ENCODE measurements around the gene ADGRA1. TPM values are rescaled to one million over a fixed set of nuclear protein-coding genes. Genes with fewer than 3 reads are reported as not detected.

ADGRA1 gene
- polyA plus RNA-seq, 3 donors: not detected

DNA sequence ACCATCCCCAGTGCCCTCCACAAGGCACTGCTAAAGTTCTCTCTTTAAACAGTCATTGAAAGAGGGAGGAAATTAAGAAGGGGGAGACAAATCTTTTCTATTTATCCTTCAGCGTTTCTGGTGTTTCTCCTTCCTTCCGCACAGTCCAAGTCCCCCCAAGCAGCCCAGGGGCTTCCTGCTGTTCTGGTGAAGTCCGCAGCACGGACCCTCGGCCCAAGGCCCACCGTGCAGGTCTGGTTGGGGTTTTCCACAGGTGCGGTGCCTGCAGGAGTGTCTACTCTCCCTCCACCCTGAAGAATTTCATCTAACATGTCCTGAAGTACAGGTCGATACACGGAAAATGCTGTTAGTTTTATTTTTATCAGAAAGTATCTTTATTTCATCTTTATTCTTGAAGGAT is 38.2 kb downstream of the ADGRA1 start:
- H3K27me3 Mint-ChIP-seq (ENCODE audit: low read depth in 3 of 3): peaks cover 11 to 27% (median 11%) of the 10 kb centered on the region in 3 donors
- Histone ChIP-seq H3K4me1 (ENCODE audit: control insufficient read depth in 1 of 2, insufficient read depth in 2 of 2, low read length in 2 of 2) (no peaks in the 10 kb centered on the region), H3K27ac (ENCODE audit: low read depth in 1 of 2, low read length in 2 of 2) (no peak overlapping the region), H3K27me3 (ENCODE audit: control insufficient read depth in 2 of 2, insufficient read depth in 2 of 2, low read length in 2 of 2) (peaks cover 0 to 17% of the 10 kb centered on the region in 2 donors), H2AFZ (ENCODE audit: insufficient read depth, low read depth, low read length, poor library complexity, severe bottlenecking) (no peak overlapping the region), H3K4me2 (replicated peaks; ENCODE audit: extremely low read depth, low read length, poor library complexity, severe bottlenecking) (no peak overlapping the region), H3K4me3 (replicated peaks in 1 of 3; ENCODE audit: low read depth in 2 of 3, low read length in 3 of 3) (no peak overlapping the region), H3K9ac (ENCODE audit: insufficient read depth, low read length, poor library complexity, severe bottlenecking) (no peak overlapping the region), H3K36me3 (replicated peaks in 1 of 2; ENCODE audit: control insufficient read depth in 1 of 2, insufficient read depth in 2 of 2, low read length in 2 of 2) (no peaks in the 10 kb centered on the region), H3K9me3 (replicated peaks in 1 of 2; ENCODE audit: control insufficient read depth in 1 of 2, insufficient read depth in 1 of 2, low read length in 2 of 2) (peaks cover 7 to 26% of the 10 kb centered on the region in 2 donors), H4K20me1 (ENCODE audit: insufficient read depth, low read length) (no peaks in the 10 kb centered on the region), H3K79me2 (ENCODE audit: insufficient read depth, low read length) (no peaks in the 10 kb centered on the region)
- DNase-seq: no peak
- intact Hi-C loops (cut with micrococcal nuclease): loop anchor here (2.0 kb wide), 1 partner anchor 185 kb away; no protein-coding TSS in a partner anchor
- H3K9me3 Mint-ChIP-seq: peaks cover 0 to 17% (median 3%) of the 10 kb centered on the region in 7 donors
- TF ChIP-seq, protein P1, sequence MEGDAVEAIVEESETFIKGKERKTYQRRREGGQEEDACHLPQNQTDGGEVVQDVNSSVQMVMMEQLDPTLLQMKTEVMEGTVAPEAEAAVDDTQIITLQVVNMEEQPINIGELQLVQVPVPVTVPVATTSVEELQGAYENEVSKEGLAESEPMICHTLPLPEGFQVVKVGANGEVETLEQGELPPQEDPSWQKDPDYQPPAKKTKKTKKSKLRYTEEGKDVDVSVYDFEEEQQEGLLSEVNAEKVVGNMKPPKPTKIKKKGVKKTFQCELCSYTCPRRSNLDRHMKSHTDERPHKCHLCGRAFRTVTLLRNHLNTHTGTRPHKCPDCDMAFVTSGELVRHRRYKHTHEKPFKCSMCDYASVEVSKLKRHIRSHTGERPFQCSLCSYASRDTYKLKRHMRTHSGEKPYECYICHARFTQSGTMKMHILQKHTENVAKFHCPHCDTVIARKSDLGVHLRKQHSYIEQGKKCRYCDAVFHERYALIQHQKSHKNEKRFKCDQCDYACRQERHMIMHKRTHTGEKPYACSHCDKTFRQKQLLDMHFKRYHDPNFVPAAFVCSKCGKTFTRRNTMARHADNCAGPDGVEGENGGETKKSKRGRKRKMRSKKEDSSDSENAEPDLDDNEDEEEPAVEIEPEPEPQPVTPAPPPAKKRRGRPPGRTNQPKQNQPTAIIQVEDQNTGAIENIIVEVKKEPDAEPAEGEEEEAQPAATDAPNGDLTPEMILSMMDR (IDR thresholded peaks at IDR 0.05): no peak
- peaks cover 3% of the 10 kb centered on the region for H3K4me1 Mint-ChIP-seq
- WGBS (ENCODE audit: insufficient coverage): 100% methylated on average over 1 of the region's 9 CpGs
- H3K36me3 Mint-ChIP-seq: no peaks in the 10 kb centered on the region
- H3K27ac Mint-ChIP-seq: no peak overlapping the region
- no peak overlapping the region for H3K4me3 Mint-ChIP-seq

DNA sequence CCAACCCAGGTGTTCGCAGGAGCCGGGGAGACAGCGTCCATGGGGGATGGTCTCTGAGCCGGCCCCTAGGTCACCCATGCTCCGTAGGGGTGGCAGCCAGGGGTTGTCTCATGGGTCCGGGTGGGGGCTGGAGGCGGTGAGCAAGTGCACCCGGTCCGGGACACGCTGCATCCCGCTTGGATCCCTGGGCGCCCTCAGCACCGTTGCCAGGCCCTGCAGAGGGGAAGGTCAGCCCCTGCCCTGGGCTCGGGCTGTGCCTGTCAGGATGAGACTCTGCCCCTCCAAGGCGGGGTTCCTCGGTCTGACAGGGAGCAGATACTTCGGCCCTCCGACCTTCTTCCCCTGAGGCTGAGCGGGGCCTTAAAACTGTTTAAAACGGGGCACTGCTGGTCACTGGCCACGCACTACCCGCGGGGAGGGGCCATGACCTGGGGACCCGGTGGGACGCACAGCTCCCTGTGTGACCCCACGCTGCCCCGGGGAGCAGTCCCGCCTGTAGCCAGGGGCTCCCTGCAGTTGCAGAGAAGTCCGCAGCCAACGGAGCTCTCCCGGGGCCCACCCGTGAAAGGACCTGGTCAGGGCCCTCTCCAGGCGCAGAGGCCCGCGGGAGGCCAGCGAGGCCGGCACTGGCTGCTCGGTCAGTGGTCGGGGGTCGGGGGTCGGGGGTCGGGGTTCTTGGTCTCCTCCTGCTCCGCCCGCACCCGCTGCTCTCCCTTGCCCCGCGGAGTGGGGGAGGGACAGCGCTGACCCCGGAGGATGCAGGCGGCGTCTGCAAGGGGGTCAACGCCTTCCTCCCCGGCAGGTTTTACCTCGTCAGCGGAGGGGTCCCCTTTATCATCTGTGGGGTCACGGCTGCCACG is 38.9 kb downstream of the ADGRA1 start:
- no peak overlapping the region for H3K27ac Mint-ChIP-seq
- intact Hi-C loops (cut with micrococcal nuclease): no loop called here
- Histone ChIP-seq H3K9me3 (replicated peaks in 1 of 2; ENCODE audit: control insufficient read depth in 1 of 2, insufficient read depth in 1 of 2, low read length in 2 of 2) (peaks cover 3 to 19% of the 10 kb centered on the region in 2 donors), H3K4me3 (replicated peaks in 1 of 3; ENCODE audit: low read depth in 2 of 3, low read length in 3 of 3) (no peak overlapping the region), H3K27me3 (ENCODE audit: control insufficient read depth in 2 of 2, insufficient read depth in 2 of 2, low read length in 2 of 2) (peaks cover 0 to 17% of the 10 kb centered on the region in 2 donors), H4K20me1 (ENCODE audit: insufficient read depth, low read length) (no peaks in the 10 kb centered on the region), H3K79me2 (ENCODE audit: insufficient read depth, low read length) (no peaks in the 10 kb centered on the region), H3K36me3 (replicated peaks in 1 of 2; ENCODE audit: control insufficient read depth in 1 of 2, insufficient read depth in 2 of 2, low read length in 2 of 2) (no peaks in the 10 kb centered on the region), H3K4me1 (ENCODE audit: control insufficient read depth in 1 of 2, insufficient read depth in 2 of 2, low read length in 2 of 2) (no peaks in the 10 kb centered on the region), H3K9ac (ENCODE audit: insufficient read depth, low read length, poor library complexity, severe bottlenecking) (no peak overlapping the region), H3K4me2 (replicated peaks; ENCODE audit: extremely low read depth, low read length, poor library complexity, severe bottlenecking) (no peak overlapping the region), H3K27ac (ENCODE audit: low read depth in 1 of 2, low read length in 2 of 2) (no peak overlapping the region), H2AFZ (ENCODE audit: insufficient read depth, low read depth, low read length, poor library complexity, severe bottlenecking) (no peak overlapping the region)
- peaks cover 11 to 27% (median 11%) of the 10 kb centered on the region in 3 donors for H3K27me3 Mint-ChIP-seq (ENCODE audit: low read depth in 3 of 3)
- H3K4me3 Mint-ChIP-seq: no peak overlapping the region
- no peak for DNase-seq
- peaks cover 0 to 17% (median 3%) of the 10 kb centered on the region in 7 donors for H3K9me3 Mint-ChIP-seq
- H3K36me3 Mint-ChIP-seq: no peaks in the 10 kb centered on the region
- peaks cover 3% of the 10 kb centered on the region for H3K4me1 Mint-ChIP-seq
- TF ChIP-seq, protein P1 (IDR thresholded peaks at IDR 0.05): no peak
- 95% methylated on average over 56 of the region's 57 CpGs for WGBS (ENCODE audit: insufficient coverage)

Data from CD14-positive monocyte (primary cell).